Activated CD8-positive, alpha-beta memory T cell treated with anti-CD3 and anti-CD28 coated beads, Interleukin-2, amount 50 U/mL, for 1 hour (primary cell): ENCODE data around the gene HTR3A.
"Not testable (repeated sequence)": the region's sequence is repeated elsewhere in the genome, so short reads cannot be mapped to it uniquely, and the experiment has no call there.

Experiments used
- DNase-seq: peaks from one replicate; pipeline ENCODE4 v3.0.0-alpha.2; 2020; ENCODE audit errors: extremely low read depth

Gene HTR3A

DNA sequence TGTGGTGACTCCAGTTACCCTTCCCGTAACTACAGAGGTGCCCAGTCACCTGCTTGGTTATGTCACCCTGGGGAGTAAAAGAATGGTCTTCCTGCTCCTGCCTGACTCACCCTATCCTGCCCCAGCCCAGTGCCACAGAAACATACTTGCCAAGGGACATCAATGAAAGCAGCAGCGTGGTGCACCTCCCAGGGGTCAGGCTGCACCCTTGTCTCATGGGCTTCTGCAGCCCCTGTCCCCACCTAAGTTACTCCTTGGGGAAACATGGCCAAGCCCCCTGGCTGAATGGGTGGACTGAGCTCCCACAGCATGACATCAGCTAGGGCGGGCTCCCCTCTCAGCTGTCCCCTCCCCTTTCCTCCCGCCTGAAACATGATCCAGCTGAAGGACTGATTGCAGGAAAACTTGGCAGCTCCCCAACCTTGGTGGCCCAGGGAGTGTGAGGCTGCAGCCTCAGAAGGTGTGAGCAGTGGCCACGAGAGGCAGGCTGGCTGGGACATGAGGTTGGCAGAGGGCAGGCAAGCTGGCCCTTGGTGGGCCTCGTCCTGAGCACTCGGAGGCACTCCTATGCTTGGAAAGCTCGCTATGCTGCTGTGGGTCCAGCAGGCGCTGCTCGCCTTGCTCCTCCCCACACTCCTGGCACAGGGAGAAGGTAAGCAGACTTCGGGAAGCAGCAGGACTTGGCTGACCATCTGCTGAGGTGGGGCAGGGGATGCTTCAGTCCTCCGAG, at the start of gene HTR3A:
Gene HTR3A (plus strand): TSS at position 368 of the 730 bp plus-strand sequence. CDS start 218 bp downstream, at position 586.
- DNase-seq = no peak

GRCh38 chr11:113926273-113927197, 48.4 kb upstream of the HTR3A start:
- no peak for DNase-seq

GRCh38 chr11:113928311-113928710, 46.6 kb upstream of the HTR3A start:
- DNase-seq = no peak

GRCh38 chr11:113932788-113933187, 42.1 kb upstream of the HTR3A start:
- no peak for DNase-seq

- DNase-seq = not testable (repeated sequence)
These were observed 40.7 kb upstream of the HTR3A start for GRCh38 chr11:113934193-113934592.

GRCh38 chr11:113934761-113935160, 40.1 kb upstream of the HTR3A start:
- no peak for DNase-seq

- no peak for DNase-seq
These were observed 39.0 kb upstream of the HTR3A start for GRCh38 chr11:113935858-113936257.

DNA sequence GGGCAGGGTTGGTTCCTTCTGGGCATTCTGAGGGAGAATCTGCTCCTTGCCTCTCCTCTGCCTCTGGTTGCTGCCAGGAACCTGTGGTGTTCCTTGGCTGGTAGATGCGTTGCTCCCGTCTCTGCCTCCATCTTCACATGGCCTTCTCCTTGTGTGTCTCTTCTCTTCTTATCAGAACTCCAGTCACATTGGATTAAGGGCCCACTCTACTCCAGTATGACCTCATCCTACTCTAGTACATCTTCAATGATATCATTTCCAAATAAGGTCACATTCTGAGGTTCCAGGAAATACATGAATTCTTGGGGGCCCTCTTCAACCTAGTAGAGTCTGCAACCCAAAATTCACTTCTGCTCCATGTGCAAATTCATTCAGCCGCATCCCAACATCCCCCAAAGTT, 37.0 kb upstream of the HTR3A start:
- no peak for DNase-seq

DNA sequence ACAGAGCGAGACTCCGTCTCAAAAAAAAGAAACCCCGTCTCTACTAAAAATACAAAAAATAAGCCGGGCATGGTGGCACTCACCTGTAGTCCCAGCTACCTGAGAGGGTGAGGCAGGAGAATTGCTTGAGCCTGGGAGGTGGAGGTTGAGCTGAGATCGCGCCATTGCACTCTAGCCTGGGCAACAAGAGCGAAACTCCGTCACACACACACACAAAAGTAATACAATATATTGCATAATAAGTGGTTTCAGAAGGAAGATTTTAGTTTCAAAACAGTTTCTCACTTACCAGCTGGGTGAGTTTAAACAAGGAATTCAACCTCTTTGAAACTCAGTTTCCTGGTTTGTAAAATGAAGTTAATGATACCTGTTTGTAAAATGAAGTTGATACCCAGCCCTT, 32.7 kb upstream of the HTR3A start:
- no peak for DNase-seq

DNA sequence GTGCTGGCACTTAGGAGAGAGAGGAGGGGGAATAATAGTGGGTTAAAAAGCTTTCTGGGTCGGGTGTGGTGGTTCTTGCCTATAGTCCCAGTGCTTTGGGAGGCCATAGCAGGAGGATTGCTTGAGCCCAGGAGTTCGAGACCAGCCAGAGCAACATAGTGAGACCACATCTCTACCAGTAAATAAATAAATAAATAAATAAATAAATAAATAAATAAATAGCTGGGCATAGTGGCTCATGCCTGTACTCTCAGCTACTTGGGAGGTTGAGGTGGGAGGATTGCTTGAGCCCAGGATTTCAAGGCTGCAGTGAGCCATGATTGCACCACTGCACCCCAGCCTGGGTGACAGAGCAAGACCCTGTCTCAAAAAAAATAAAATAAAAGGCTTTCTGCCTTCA, 28.7 kb upstream of the HTR3A start:
- not testable (repeated sequence) for DNase-seq

DNA sequence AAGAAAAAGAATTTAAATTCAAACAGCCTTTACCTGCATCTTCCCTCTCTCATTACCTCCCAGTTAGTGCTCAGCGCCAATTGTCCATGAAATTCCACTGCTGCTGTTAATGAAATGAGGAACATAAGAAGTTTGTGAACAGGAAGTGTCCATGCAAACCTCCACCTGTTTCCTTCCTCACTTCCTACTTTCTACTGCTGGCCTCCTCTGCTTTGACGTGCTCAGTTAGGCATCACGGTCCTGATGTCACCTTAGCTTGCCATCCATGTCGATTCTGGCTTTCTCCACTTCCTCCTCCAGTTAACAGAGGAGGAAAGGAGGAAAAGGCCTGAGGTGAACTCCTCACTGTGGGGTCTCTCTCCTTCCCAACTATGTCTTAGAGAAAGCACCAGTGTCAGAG, 26.9 kb upstream of the HTR3A start:
- DNase-seq = no peak

DNA sequence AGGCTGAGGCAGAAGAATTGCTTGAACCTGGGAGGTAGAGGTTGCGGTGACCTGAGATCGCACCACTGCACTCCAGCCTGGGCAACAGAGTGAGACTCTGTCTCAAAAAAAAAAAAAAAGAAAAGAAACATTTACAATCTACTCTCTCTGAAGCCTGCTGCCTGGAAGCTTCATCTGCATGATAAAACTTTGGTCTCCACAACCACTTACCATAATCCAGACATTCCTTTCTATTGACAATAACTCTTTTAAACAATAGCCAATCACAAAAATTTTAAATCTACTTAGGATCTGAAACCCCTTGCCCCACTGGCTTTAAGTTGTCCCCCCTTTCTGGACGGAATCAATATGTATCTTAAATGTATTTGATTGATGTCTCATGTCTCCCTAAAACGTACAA, 25.0 kb upstream of the HTR3A start:
- no peak for DNase-seq

DNA sequence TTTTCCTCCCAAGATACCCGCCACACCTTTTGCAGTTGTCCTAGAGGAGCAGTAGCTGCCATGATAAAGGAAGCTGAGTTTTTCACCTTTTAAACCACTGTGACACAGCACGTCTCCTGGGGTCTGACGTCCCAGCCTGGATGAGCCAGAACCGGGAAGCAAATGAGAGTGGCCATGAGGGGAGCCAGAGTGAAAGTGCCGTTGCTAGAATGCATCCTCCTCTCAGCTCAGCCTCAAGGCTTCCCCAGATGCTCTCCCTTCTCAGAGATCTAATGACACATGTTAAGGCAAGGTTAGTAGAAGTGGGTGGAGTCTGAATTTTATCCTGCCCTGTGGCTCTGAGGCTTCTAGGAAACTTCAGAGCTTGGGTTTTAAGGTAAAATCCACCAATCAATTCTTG, 23.4 kb upstream of the HTR3A start:
- no peak for DNase-seq

GRCh38 chr11:113952070-113952469, 22.8 kb upstream of the HTR3A start:
- no peak for DNase-seq

- DNase-seq = no peak
These were observed 22.3 kb upstream of the HTR3A start for GRCh38 chr11:113952588-113952987.

DNA sequence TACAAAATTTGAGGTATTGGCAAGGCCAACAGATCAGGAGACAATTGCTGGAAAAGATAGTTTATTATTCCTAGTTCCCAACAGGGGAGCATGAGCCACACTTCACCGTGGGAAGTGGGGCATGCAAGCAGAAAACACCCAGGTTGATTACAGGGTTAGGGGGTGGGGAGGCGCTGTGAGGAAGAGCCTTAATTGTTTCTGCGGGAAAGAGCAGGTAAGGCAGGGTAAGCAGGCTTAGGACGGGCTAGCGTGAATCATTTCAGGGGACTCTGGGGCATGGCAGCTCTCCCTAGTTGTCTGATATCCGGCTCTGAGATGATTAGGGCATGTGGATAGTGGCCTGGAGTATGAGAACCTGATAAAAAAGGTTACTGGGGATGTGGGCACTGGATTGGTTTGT, 20.7 kb upstream of the HTR3A start:
- DNase-seq = no peak

GRCh38 chr11:113956986-113957385, 17.9 kb upstream of the HTR3A start:
- no peak for DNase-seq

GRCh38 chr11:113960702-113961330, 14.1 kb upstream of the HTR3A start:
- DNase-seq = no peak

DNA sequence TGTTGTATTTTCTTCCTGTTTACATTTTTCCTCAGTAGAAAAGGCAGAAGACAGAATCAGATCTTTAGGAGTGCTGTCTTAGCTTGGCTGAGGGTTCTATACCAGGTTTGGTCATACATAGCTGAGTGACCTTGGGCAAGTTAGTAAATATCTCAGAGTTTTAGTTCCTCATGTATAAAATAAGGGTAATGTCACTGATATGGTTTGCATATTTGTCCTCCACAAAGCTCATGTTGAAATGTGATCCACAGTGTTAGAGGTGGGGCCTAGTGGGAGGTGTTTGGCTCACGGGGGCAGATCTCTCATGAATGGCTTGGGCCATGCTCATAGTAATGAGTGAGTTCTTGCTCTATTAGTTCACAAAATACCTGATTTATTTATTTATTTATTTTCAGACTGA, 7.5 kb upstream of the HTR3A start:
- DNase-seq = no peak

DNA sequence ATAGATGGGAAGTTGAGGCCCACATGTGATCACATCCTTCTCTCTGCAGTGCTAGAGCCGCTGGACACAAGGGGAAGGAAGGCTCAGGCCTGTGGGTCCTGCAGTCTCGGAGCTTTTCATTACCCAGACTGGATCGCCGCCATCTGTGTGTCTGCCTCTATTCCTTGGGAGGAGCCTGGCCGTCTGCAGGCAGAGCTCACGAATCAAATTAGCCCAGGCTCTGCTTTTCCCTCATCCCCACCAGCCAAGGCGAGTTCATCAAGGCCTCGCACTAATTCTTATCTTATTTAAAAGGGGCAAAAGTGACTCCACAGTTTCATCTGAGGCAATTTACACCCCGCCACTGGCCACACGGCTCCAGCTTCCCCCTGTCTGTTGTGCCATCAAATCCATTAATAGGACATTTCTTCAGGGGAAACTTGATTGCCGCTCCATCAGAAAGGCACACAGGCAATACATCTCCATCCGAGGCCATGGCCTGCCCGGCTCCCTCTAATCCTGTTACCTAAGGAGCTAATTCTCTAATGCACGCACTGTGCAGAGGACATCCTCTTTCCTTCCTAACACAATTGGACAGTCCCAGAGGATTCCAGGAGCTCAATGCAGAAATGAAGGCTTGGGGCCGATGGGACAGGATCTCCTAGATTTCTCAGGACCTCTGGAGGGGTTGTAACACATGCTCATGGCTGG, 3.3 kb upstream of the HTR3A start:
- no peak for DNase-seq

- DNase-seq = no peak
These were observed 2.2 kb downstream of the HTR3A start for GRCh38 chr11:113977071-113977490.

GRCh38 chr11:113977701-113978100, 2.8 kb downstream of the HTR3A start:
- DNase-seq = no peak
